Endodermal cell (in vitro differentiated cells): Measurements from ENCODE around the gene CNOT4. TPM values are rescaled to one million over a fixed set of nuclear protein-coding genes. Genes with fewer than 3 reads are reported as not detected.
A peak's percentile ranks its signal among the peaks of the same experiment; 100 is the strongest.

Source experiments
- DNase-seq: peaks from one replicate; pipeline ENCODE4 v3.0.0-alpha.2; 2017
- H3K27ac ChIP-seq: 2 replicates; pipeline ENCODE4 v1.5.1; 2013; ENCODE audit warnings: mild to moderate bottlenecking, low read depth, low read length, moderate library complexity
- H3K27me3 ChIP-seq: 2 replicates; pipeline ENCODE4 v1.6.1; 2013; ENCODE audit warnings: mild to moderate bottlenecking, low read length, moderate library complexity; ENCODE audit not compliant: insufficient read depth, control insufficient read depth, poor library complexity, severe bottlenecking
- H3K36me3 ChIP-seq: 2 replicates; pipeline ENCODE4 v1.7.0; 2013; ENCODE audit warnings: mild to moderate bottlenecking, low read length, moderate library complexity; ENCODE audit not compliant: control insufficient read depth, insufficient read depth
- H3K4me1 ChIP-seq: one replicate; pipeline ENCODE4 v1.7.0; 2013; ENCODE audit warnings: low read length; ENCODE audit not compliant: control insufficient read depth, insufficient read depth
- H3K4me3 ChIP-seq: 2 replicates; pipeline ENCODE4 v1.5.1; 2013; ENCODE audit warnings: mild to moderate bottlenecking, low read length, moderate library complexity
- H3K9ac ChIP-seq: 2 replicates; pipeline ENCODE4 v1.6.1; 2013; ENCODE audit warnings: mild to moderate bottlenecking, low read length, moderate library complexity; ENCODE audit not compliant: poor library complexity, severe bottlenecking; ENCODE audit errors: extremely low read depth
- H3K9me3 ChIP-seq: 2 replicates; pipeline ENCODE4 v1.6.1; 2013; ENCODE audit warnings: mild to moderate bottlenecking, low read length, moderate library complexity; ENCODE audit not compliant: control insufficient read depth
- H3K27ac Mint-ChIP-seq: 2 replicates; pipeline ENCODE4 v1.8.0; 2020; ENCODE audit warnings: mixed read lengths
- H3K27me3 Mint-ChIP-seq: 2 replicates; pipeline ENCODE4 v1.8.0; 2021; ENCODE audit warnings: mild to moderate bottlenecking, mixed read lengths; ENCODE audit not compliant: insufficient read depth
- H3K36me3 Mint-ChIP-seq: 2 replicates; pipeline ENCODE4 v1.8.0; 2020; ENCODE audit warnings: low read depth, mixed read lengths
- H3K4me1 Mint-ChIP-seq: 2 replicates; pipeline ENCODE4 v1.8.0; 2020; ENCODE audit warnings: mixed read lengths
- H3K4me3 Mint-ChIP-seq: 2 replicates; pipeline ENCODE4 v1.8.0; 2020; ENCODE audit warnings: mild to moderate bottlenecking, moderate library complexity, mixed read lengths
- H3K9me3 Mint-ChIP-seq: 2 replicates; pipeline ENCODE4 v1.8.0; 2020; ENCODE audit warnings: mild to moderate bottlenecking, mixed read lengths
- WGBS, 2 experiments: methylation state at CpG; one replicate each; pipeline versions ENCODE4 v1.1.5 to v1.1.7; 2013; ENCODE audit warnings: missing lambda C conversion rate in 2 of 2, mixed read lengths in 1 of 2; ENCODE audit not compliant: insufficient coverage in 1 of 2, insufficient read length in 1 of 2; 5-methylcytosine and 5-hydroxymethylcytosine counted together
- total RNA-seq, 2 donors: library from RNA; stranded (reverse); fragmentation: NEBNext Ultra II Directional in 1 of 2; extraction: Animal tissue kit (Norgen Biotek cat#: 25700) in 1 of 2; gene quantifications; 2 replicates in 1 of 2; 3 replicates in 1 of 2; pipeline ENCODE4 v1.2.1, GENCODE V29; 2021
- TF ChIP-seq, protein P1 (sequence below): fragments of 200-600 bp; sonication (generic); conservative IDR thresholded peaks from 2 replicates; pipeline ENCODE4 v1.5.0; 2021; ENCODE audit warnings: antibody characterized with exemption, mild to moderate bottlenecking

The CNOT4 gene
- total RNA-seq, 2 donors from 2014 or later, result 22.7 to 23.8 TPM

DNA sequence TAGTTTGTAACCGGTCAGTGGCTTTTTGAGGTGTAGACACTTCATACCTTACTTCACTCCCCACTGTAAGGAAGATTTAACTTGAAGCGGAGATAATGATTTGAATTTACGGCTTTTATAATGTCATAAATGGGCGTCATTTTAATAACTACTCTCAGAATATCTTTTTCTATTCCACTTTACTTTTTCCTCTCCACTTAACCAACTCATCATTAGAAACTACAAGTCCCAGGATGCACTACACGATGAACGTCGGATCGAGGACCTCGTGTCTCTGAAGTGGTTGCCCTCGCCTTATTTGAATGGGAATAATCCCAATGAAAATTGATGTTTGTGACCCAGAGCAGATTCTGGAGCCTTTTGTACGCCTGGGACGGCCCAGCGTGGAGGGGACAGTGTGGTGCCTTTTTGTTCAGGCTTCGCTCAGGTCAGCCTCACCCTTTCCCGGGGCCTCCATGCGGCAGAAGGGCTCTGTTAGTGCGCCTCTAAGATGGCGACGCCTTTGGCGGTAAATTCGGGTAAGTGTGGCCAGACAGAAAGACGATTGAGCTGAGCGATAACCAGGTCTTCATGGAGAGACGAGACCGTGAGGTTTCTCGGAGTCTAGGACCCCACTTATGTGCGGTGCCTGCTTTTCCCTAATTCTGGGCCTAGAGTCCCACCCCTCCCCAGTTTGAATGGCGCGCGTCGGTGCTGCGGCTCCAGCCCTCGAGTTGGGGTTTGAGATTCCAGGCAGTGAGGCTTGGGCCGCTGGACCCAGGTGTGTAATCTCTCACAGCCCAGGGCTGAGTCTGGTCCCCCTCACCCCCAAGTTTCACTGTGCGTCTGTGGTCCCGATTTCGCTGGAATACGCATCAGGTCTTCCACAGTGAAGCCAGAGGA lies 47.8 kb upstream of the CNOT4 start, which contains the start of gene NUP205:
NUP205 (plus strand) TSS at position 463 of the 882 bp plus-strand sequence; CDS start at position 491, 28 bp downstream.
- 0 to 4% methylated on average over 20 to 38 of the region's 38 CpGs for WGBS, 2 experiments
- H3K9me3 Mint-ChIP-seq, result no peaks in the 10 kb centered on the region
- H3K36me3 Mint-ChIP-seq, result peaks cover 6% of the 10 kb centered on the region
- H3K27me3 Mint-ChIP-seq, result no peaks in the 10 kb centered on the region
- peak; percentile 90 for DNase-seq
- Histone ChIP-seq H3K4me1 (no peaks in the 10 kb centered on the region), H3K4me3 (peak within 1 kb of the TSS; percentile 97), H3K27me3 (no peaks in the 10 kb centered on the region), H3K27ac (peak within 1 kb of the TSS; percentile 98), H3K9ac (peak within 1 kb of the TSS; percentile 93), H3K9me3 (no peaks in the 10 kb centered on the region), H3K36me3 (no peaks in the 10 kb centered on the region)
- H3K27ac Mint-ChIP-seq, result no peak within 1 kb of the TSS
- peaks cover 16% of the 10 kb centered on the region for H3K4me1 Mint-ChIP-seq
- TF ChIP-seq, protein P1, sequence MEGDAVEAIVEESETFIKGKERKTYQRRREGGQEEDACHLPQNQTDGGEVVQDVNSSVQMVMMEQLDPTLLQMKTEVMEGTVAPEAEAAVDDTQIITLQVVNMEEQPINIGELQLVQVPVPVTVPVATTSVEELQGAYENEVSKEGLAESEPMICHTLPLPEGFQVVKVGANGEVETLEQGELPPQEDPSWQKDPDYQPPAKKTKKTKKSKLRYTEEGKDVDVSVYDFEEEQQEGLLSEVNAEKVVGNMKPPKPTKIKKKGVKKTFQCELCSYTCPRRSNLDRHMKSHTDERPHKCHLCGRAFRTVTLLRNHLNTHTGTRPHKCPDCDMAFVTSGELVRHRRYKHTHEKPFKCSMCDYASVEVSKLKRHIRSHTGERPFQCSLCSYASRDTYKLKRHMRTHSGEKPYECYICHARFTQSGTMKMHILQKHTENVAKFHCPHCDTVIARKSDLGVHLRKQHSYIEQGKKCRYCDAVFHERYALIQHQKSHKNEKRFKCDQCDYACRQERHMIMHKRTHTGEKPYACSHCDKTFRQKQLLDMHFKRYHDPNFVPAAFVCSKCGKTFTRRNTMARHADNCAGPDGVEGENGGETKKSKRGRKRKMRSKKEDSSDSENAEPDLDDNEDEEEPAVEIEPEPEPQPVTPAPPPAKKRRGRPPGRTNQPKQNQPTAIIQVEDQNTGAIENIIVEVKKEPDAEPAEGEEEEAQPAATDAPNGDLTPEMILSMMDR, result no peak
- H3K4me3 Mint-ChIP-seq, result no peak within 1 kb of the TSS

DNA sequence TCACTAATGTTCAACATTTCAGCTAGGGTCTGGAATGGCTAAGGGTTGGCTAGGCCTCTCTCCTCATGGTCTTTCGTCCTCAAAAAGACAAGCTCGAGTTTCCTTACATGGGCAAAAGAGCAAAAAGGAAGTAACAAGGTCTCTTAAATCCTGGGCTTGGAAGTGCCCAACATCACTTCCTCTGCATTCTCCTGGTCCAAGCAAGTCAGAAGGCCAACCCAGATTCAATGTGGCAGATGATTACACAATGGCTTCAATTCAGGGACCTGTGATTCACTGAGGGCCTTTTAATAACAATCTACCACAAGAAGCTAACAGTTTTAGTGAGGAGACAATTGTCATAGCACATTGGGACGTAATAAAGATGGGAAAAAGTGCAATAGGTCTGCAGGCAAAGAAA lies 43.4 kb upstream of the CNOT4 start:
- no peaks in the 10 kb centered on the region for H3K36me3 Mint-ChIP-seq
- TF ChIP-seq, protein P1, result no peak
- no peaks in the 10 kb centered on the region for H3K36me3 ChIP-seq
- no peaks in the 10 kb centered on the region for H3K27me3 Mint-ChIP-seq
- H3K27ac Mint-ChIP-seq, result no peak overlapping the region
- no peaks in the 10 kb centered on the region for H3K4me1 Mint-ChIP-seq
- no peaks in the 10 kb centered on the region for H3K4me1 ChIP-seq
- no peaks in the 10 kb centered on the region for H3K9me3 ChIP-seq
- no peak overlapping the region for H3K9ac ChIP-seq
- DNase-seq, result no peak
- no peaks in the 10 kb centered on the region for H3K27me3 ChIP-seq
- WGBS, 2 experiments, result 92 to 93% methylated on average over 2 to 3 of the region's 3 CpGs
- H3K27ac ChIP-seq, result no peak overlapping the region
- no peaks in the 10 kb centered on the region for H3K9me3 Mint-ChIP-seq
- no peak overlapping the region for H3K4me3 ChIP-seq
- no peak overlapping the region for H3K4me3 Mint-ChIP-seq

DNA sequence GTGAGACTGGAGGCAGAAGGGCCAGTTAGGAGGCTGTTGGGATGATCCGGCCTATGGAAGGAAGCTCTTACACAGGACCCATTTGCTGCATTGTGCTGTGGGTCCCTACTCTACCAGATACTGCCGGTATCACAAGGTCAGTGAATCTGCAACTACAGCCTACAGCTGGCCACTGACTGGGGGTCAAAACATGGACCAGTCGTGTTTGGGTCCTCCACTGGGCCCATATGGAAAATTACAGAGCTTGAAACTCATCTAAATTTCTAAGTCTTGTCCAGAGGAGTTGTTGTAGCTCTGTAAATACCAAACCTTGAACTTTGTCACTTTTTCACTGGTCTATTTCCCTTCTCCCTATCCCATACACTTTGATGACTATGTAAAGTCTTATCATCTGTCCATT lies 42.2 kb upstream of the CNOT4 start:
- TF ChIP-seq, protein P1, result no peak
- Histone ChIP-seq H3K36me3 (no peaks in the 10 kb centered on the region), H3K4me3 (no peak overlapping the region), H3K27me3 (no peaks in the 10 kb centered on the region), H3K9ac (no peak overlapping the region), H3K4me1 (no peaks in the 10 kb centered on the region), H3K9me3 (no peaks in the 10 kb centered on the region), H3K27ac (no peak overlapping the region)
- no peak overlapping the region for H3K4me3 Mint-ChIP-seq
- H3K27ac Mint-ChIP-seq, result no peak overlapping the region
- no peaks in the 10 kb centered on the region for H3K27me3 Mint-ChIP-seq
- WGBS, 2 experiments, result 58 to 60% methylated on average over 3 of the region's 3 CpGs
- no peaks in the 10 kb centered on the region for H3K9me3 Mint-ChIP-seq
- H3K4me1 Mint-ChIP-seq, result no peaks in the 10 kb centered on the region
- DNase-seq, result no peak
- H3K36me3 Mint-ChIP-seq, result no peaks in the 10 kb centered on the region
